NCI-H1930 (cell line): Measurements from ENCODE around the gene EIF4E3.

Experiments
- DNase-seq, 2 experiments: peaks; one replicate each; lab custom pipeline; 2025; lab: John Stamatoyannopoulos, UW

The EIF4E3 gene

GRCh38 chr3:71649757-71650156 is 75.4 kb downstream of the EIF4E3 start:
- no peak for DNase-seq

GRCh38 chr3:71647751-71648150 is 77.5 kb downstream of the EIF4E3 start:
- no peak for DNase-seq

GRCh38 chr3:71646971-71647370 is 78.2 kb downstream of the EIF4E3 start:
- no peak for DNase-seq

- no peak for DNase-seq
These were observed 80.1 kb downstream of the EIF4E3 start for GRCh38 chr3:71645140-71645539.

- no peak for DNase-seq
These were observed 83.5 kb downstream of the EIF4E3 start for GRCh38 chr3:71641674-71642073.

- DNase-seq, result no peak
These were observed 84.7 kb downstream of the EIF4E3 start for GRCh38 chr3:71640331-71640983.

GRCh38 chr3:71636482-71636881 is 88.7 kb downstream of the EIF4E3 start:
- DNase-seq, result no peak

GRCh38 chr3:71636001-71636400 is 89.2 kb downstream of the EIF4E3 start:
- DNase-seq, result no peak

GRCh38 chr3:71634671-71635070 is 90.5 kb downstream of the EIF4E3 start:
- no peak for DNase-seq

- no peak for DNase-seq
These were observed 95.5 kb downstream of the EIF4E3 start for GRCh38 chr3:71629711-71630110.

- no peak for DNase-seq
These were observed 95.9 kb downstream of the EIF4E3 start for GRCh38 chr3:71629289-71629688.

- peak in 1 of 2 experiments; percentile 9 for DNase-seq
These were observed 96.7 kb downstream of the EIF4E3 start for GRCh38 chr3:71628522-71628921.

- no peak for DNase-seq
These were observed 99.5 kb downstream of the EIF4E3 start for GRCh38 chr3:71625676-71626075.
